ENCODE measurements around the gene CST7. TPM values are rescaled to one million over a fixed set of nuclear protein-coding genes. Genes with fewer than 3 reads are reported as not detected.

CST7 gene
- total RNA-seq, 6 experiments from 2014 or later, result 1.1 to 4.6 (median 1.5) TPM

GRCh38 chr20:24981282-24981681 is 32.2 kb downstream of the CST7 start:
- WGBS (ENCODE audit: insufficient coverage, low coverage, low lambda C conversion rate, missing lambda C conversion rate), result 72% methylated on average over 4 of the region's 4 CpGs
- no peak overlapping the region for H3K27ac ChIP-seq
- H3K27me3 ChIP-seq, result no peaks in the 10 kb centered on the region
- no peak overlapping the region for H3K4me3 ChIP-seq
- intact Hi-C loops (cut with DNase I), result no loop called here
- H3K9me3 ChIP-seq, result no peaks in the 10 kb centered on the region
- TF ChIP-seq CTCF (IDR thresholded peaks at IDR 0.05), result no peak
- no peak for TF ChIP-seq POLR2A (IDR thresholded peaks at IDR 0.05)
- peaks cover 0 to 66% (median 18%) of the 10 kb centered on the region in 4 donors for H3K4me1 ChIP-seq
- H3K36me3 ChIP-seq, result peaks cover 0 to 26% (median 4%) of the 10 kb centered on the region in 4 donors
- ATAC-seq (no peak), DNase-seq (peak in 1 of 3 donors; percentile 23)

GRCh38 chr20:24981790-24982189 is 32.7 kb downstream of the CST7 start:
- H3K9me3 ChIP-seq, result no peaks in the 10 kb centered on the region
- ATAC-seq, result peak in 1 of 4 donors; percentile 8
- no peak overlapping the region for H3K4me3 ChIP-seq
- WGBS (ENCODE audit: insufficient coverage, low coverage, low lambda C conversion rate, missing lambda C conversion rate), result 34% methylated on average over 3 of the region's 3 CpGs
- TF ChIP-seq POLR2A (IDR thresholded peaks at IDR 0.05) (no peak), CTCF (IDR thresholded peaks at IDR 0.05) (no peak)
- H3K4me1 ChIP-seq, result peaks cover 0 to 69% (median 21%) of the 10 kb centered on the region in 4 donors
- peak in 2 of 3 donors; percentile 49 to 53 for DNase-seq
- no peak overlapping the region for H3K27ac ChIP-seq
- intact Hi-C loops (cut with DNase I), result no loop called here
- peaks cover 0 to 21% (median 4%) of the 10 kb centered on the region in 4 donors for H3K36me3 ChIP-seq
- H3K27me3 ChIP-seq, result no peaks in the 10 kb centered on the region

DNA sequence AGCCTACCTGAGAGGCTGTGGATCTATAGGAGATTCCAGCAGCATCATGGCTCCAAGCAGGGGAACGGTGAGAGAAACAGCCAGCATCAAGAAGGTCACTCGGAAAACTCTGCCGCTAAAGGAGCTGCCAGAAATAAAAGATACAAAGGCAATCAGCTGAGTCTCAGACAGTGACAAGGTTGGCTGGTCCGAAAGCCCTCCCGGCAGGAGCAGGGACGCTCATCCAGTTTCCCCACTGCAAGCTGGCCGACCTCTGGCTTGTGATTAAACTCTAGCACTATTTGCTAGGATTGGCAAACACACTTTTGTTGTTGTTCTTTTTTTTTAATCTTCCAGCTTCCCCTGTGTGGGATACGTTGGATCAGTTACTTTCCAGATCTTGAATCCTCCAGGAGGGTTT is 34.8 kb downstream of the CST7 start:
- DNase-seq, result peak; percentile 53 to 80 (median 78)
- Histone ChIP-seq H3K27me3 (no peaks in the 10 kb centered on the region), H3K27ac (peak overlapping the region; percentile 7 to 90 (median 25)), H3K4me1 (peaks cover 0 to 69% (median 19%) of the 10 kb centered on the region in 4 donors), H3K9me3 (no peaks in the 10 kb centered on the region), H3K4me3 (peak overlapping the region in 2 of 3 donors; percentile 30 to 35), H3K36me3 (peaks cover 0 to 18% (median 2%) of the 10 kb centered on the region in 4 donors)
- ATAC-seq, result peak; percentile 33 to 57 (median 44)
- TF ChIP-seq POLR2A (IDR thresholded peaks at IDR 0.05) (peak; percentile 25), CTCF (IDR thresholded peaks at IDR 0.05) (no peak)
- 31% methylated on average over 8 of the region's 8 CpGs for WGBS (ENCODE audit: insufficient coverage, low coverage, low lambda C conversion rate, missing lambda C conversion rate)
- intact Hi-C loops (cut with DNase I), result no loop called here

- Histone ChIP-seq H3K36me3 (peaks cover 0 to 18% (median under 1%) of the 10 kb centered on the region in 4 donors), H3K27me3 (no peaks in the 10 kb centered on the region), H3K27ac (peak overlapping the region in 2 of 3 donors; percentile 25 to 90), H3K4me3 (no peak overlapping the region), H3K4me1 (peaks cover 0 to 75% (median 23%) of the 10 kb centered on the region in 4 donors), H3K9me3 (no peaks in the 10 kb centered on the region)
- WGBS (ENCODE audit: insufficient coverage, low coverage, low lambda C conversion rate, missing lambda C conversion rate), result 31% methylated on average over 3 of the region's 3 CpGs
- TF ChIP-seq CTCF (IDR thresholded peaks at IDR 0.05), result no peak
- TF ChIP-seq POLR2A (IDR thresholded peaks at IDR 0.05), result no peak
- DNase-seq (peak in 1 of 3 donors; percentile 47), ATAC-seq (peak in 1 of 4 donors; percentile 6)
- intact Hi-C loops (cut with DNase I), result no loop called here
Observed at GRCh38 chr20:24984961-24985640, 36.0 kb downstream of the CST7 start.

Data from right lobe of liver (tissue), 6 donors.